A673 (cell line): ENCODE measurements around the gene KIR2DL1. TPM values are rescaled to one million over a fixed set of nuclear protein-coding genes. Genes with fewer than 3 reads are reported as not detected.

Experiments
- total RNA-seq: library from RNA; stranded (reverse); gene quantifications from 2 replicates; pipeline ENCODE4 v1.2.3, GENCODE V29; 2021

Gene KIR2DL1
- total RNA-seq, 1 experiment from 2014 or later: not detected

Other genes starting within 250 kb of the KIR2DL1 start
- not detected in 2 replicates for gene LILRA2, start 196.0 kb upstream of the KIR2DL1 start, total RNA-seq
- gene LILRA1, start 176.2 kb upstream of the KIR2DL1 start, total RNA-seq: not detected in 2 replicates
- gene LILRB1, start 139.3 kb upstream of the KIR2DL1 start, total RNA-seq: not detected in 2 replicates
- not detected in 2 replicates for gene LILRB4, start 106.8 kb upstream of the KIR2DL1 start, total RNA-seq
- not detected in 2 replicates for gene KIR3DL3, start 45.4 kb upstream of the KIR2DL1 start, total RNA-seq
- gene KIR2DL3, start 31.3 kb upstream of the KIR2DL1 start, total RNA-seq: not detected in 2 replicates
- gene KIR2DL4, start 33.8 kb downstream of the KIR2DL1 start, total RNA-seq: not detected in 2 replicates
- gene KIR3DL1, start 46.7 kb downstream of the KIR2DL1 start, total RNA-seq: not detected in 2 replicates
- gene KIR2DS4, start 62.9 kb downstream of the KIR2DL1 start, total RNA-seq: not detected in 2 replicates
- not detected in 2 replicates for gene KIR3DL2, start 80.7 kb downstream of the KIR2DL1 start, total RNA-seq
- not detected in 2 replicates for gene FCAR, start 104.4 kb downstream of the KIR2DL1 start, total RNA-seq
- not detected in 2 replicates for gene NCR1, start 136.4 kb downstream of the KIR2DL1 start, total RNA-seq
- not detected in 2 replicates for gene NLRP7, start 177.7 kb downstream of the KIR2DL1 start, total RNA-seq
- 34.1 and 41.9 TPM in 2 replicates for gene NLRP2, start 196.6 kb downstream of the KIR2DL1 start, total RNA-seq